NCI-H1105 (cell line): Measurements from ENCODE around the gene SCAI.
"Not testable (repeated sequence)": the region's sequence is repeated elsewhere in the genome, so short reads cannot be mapped to it uniquely, and the experiment has no call there.

Experiments used
- DNase-seq: peaks from one replicate; lab custom pipeline; 2025; lab: John Stamatoyannopoulos, UW

SCAI gene

DNA sequence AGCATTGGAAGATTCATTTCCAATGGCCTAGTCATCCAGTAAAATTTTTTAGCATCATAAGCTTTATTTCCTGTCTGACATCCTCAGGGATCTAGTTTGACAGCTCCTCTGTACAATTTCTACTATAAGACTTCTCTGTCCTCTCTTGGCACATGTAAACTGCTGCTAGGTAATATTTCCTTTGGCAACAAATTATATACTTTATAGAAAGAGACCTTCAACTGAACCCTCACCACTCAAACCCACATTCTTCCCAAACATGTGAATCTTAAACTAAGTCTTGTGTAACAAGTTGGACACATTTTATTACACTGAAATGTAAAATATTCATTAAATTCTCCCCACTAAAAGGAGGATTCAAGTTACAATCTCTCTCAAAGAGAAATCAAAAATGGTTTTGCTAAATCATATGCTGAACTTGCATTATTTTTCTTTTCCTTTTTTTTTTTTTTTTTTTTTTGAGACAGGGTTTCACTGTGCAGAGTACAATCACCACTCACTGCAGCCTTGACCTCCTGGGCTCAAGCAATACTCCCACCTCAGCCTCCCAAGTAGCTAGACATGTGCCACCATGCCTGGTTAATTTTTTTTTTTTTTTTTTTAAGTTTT, 36.9 kb downstream of the SCAI start:
- no peak for DNase-seq

- DNase-seq = no peak
Measured at GRCh38 chr9:125103770-125104460, 39.4 kb downstream of the SCAI start.

DNA sequence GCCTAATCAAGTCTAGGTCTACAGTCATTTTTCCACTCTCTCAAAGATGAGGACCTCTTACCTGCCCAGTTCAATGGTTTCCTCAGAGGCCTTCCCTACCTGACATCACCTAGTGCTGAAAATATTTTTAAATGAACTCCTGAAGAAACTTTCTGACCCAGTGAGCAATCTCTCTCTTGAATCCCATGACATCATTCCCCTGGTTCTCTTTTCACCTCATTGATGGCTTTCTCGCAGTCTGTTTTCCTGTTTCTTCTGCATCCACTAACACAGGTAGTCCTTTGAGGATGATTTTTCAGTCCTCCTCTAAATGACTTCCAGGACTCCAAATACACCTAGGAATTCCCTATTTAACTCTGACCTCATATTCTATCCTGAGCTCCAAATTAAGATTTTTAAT, 40.3 kb downstream of the SCAI start:
- no peak for DNase-seq

GRCh38 chr9:125100822-125101221, 42.5 kb downstream of the SCAI start:
- no peak for DNase-seq

DNA sequence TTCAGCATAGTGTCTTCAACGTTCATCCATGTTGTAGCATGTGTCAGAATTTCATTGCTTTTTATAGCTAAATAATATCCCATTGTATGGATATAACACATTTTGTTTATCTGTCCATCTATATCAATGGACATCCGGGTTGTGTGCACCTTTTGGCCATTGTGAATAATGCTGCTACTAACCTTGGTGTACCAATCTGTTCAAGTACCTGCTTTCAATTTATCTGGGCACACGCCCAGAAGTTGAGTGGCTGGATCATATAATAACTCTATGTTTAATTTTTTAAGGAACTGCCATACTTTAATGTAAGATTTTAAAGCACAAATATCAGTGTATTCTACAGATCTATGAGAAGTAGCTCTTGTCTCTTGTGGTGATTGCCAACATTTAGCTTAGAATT, 43.5 kb downstream of the SCAI start:
- peak; percentile 56 for DNase-seq

DNA sequence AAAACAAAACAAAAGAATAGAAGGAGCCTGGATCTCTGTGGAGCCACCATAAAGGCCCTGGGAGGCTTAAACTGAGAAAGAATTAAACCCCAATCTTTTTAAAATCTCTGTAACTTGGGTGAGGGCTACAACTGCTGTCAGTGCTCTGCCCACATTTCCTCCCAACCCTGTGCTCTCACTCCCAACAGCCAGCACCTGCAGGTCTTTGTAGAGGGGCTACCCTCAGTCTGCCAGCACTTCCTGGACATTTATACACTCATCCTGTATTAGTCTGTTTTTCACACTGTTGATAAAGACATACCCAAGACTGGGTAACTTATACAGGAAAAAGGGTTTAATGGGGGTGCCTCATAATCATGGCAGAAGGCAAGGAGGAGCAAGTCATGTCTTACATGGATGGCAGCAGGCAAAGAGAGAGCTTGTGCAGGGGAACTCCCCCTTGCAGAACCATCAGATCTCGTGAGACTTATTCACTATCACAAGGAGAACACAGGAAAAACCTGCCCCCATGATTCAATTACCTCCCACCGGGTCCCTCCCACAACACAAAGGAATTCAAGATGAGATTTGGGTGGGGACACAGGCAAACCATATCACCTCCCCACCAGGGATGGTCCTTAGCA, 47.4 kb downstream of the SCAI start:
- no peak for DNase-seq

DNA sequence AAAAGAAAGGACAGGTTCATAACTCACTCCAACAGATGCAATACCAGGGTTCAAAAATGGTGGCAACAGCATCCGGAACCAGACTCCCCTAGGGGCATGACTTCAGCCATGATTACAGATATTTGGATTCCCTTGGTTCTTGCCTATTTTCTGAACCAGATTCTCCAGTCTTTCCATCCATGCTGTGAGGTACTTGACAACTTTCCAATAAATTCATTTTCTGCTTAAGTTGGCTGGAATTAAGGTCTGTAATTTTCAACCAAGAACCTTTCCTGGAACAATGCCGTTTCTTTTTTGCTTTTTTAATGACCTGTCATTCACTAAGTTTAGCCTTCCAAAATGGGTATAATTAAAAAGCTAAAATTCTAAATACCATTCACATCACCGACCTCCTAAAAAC, 52.2 kb downstream of the SCAI start:
- no peak for DNase-seq

- no peak for DNase-seq
Measured at GRCh38 chr9:125089331-125089730, 54.0 kb downstream of the SCAI start.

DNA sequence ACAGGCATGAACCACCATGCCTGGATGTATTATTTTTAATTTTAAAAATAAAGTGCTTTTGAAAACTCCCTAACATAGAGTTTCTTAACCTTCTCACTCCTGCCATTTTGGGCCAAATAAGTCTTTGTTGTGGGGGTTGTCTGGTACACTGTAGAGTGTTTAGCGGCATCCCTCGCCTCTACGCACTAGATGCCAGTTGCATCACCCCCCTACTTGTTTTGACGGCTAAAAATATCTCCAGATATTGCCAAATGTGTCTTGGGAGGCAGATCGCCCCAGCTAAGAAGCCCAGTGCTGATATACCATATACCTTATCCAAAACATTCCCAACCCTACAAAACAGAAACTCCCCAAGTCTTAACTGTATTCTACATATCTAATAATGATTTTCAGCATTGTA, 54.6 kb downstream of the SCAI start:
- no peak for DNase-seq

DNA sequence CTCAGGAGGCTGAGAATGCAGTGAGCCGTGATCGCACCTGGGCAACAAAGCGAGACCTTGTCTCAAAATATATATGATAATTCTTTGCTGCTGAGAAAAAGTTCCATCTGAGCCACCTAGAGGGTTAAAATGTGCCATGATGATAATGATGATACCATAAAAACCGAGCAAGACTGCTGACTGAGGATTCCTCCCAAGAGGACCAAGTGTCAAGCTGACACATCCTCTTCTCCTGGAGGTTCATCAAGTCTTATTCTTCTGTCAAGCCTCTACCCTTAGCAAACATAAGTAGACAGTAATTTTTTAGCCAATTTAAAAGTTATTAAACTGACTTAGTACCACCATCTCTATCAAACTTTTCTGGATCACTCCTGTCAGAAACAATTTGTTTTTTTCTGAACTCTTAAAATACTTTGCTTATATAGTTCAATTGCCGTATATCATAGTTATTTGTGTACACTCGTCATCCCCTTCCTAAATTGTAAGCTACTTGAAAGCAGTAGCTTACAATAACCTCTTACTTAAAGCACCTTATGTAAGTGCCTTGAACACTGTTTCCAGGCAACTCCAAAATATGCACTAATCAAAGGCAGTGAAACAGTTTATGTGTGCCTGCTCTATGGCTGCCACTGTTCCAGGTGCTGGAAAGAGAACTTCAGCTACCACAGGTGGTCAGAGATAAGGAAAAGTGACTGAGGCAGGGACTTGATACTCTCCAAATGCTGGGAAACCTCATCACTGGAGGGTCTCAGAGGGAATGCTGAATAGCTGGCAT, 57.4 kb downstream of the SCAI start:
- DNase-seq = no peak

DNA sequence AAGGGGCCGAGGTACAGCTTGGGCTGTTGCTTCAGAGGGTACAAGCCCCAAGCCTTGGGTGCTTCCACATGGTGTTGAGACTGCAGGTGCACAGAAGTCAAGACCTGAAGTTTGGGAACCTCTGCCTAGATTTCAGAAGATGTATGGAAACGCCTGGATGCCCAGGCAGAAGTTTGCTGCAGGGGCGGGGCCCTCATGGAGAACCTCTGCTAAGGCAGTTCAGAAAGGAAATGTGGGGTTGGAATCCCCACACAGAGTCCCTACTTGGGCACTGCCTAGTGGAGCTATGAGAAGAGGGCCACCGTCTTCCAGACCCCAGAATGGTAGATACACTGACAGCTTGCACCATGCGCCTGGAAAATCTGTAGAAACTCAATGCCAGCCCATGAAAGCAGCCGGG, 61.1 kb downstream of the SCAI start:
- not testable (repeated sequence) for DNase-seq

DNA sequence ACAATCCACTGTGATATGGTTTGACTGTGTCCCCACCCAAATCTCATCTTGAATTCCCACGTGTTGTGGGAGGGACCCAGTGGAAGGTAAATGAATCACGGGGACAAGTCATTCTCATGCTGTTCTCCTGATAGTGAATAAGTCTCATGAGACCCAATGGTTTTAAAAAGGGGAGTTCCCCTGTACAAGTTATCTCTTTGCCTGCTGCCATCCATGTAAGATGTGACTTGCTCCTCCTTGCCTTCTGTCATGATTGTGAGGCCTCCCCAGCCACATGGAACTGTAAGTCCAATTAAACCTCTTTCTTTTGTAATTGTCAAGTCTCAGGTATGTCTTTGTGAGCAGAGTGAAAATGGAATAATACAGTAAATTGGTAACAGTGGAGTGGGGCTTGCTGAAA, 62.5 kb downstream of the SCAI start:
- DNase-seq = not testable (repeated sequence)

DNA sequence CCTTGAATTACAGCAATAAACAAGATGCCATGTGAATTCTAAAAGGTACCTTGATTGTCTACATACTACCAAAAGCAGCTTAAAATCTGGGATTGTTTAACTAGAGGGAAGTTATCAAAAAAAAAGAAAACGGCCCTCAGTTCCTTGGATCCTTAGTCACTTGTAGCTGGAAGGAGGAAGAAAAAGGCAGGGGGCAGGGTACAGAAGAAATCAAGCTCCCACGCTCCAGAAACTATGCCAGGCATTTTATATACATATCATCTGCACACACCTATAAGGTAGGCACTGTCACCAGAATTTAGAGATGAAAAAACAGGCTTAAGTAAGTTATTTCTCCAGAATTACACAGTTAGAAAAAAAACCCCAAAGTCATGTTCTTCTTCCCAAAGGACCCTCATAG, 63.4 kb downstream of the SCAI start:
- no peak for DNase-seq

GRCh38 chr9:125075997-125076396, 67.3 kb downstream of the SCAI start:
- no peak for DNase-seq

GRCh38 chr9:125074976-125075375, 68.4 kb downstream of the SCAI start:
- no peak for DNase-seq

- no peak for DNase-seq
Measured at GRCh38 chr9:125066839-125067619, 76.3 kb downstream of the SCAI start.

GRCh38 chr9:125061391-125061790, 81.9 kb downstream of the SCAI start:
- no peak for DNase-seq

DNA sequence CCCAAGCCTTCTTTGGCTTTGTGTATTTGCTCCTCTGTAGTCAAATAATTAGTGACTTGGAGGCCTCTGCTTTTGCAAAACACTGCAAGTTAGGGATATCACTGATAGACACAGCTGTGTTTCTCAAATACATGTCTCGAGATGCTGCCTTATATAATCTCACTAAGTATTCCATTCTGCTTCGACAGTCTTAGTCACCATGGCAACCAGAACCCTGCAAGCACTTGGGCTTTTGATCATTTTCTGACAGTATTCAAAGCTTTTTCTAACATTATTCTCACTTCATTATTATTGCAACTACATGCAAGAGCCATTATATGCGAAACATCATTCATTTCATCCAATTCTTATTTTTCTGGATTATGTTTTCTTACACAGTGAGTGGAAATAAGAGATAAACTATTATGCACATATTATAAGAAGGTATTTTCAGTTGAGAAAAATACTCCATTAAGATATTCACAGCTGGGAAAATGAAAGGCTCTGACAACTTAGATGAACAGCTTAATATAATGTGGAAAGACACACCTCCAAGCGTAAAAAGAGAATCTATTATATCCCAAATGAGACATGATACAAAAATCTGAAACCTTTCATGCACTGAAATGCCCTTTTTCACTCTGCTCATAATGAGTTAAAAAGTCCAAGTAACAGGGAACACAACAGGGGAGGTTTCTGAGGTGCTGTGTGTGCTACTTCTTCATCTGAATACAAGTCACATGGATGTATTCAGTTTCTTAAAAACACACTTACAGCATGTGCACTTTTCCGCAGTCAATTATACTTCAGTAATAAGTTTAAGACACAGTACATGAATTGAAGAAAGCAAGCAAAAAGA, 93.9 kb downstream of the SCAI start:
- no peak for DNase-seq

DNA sequence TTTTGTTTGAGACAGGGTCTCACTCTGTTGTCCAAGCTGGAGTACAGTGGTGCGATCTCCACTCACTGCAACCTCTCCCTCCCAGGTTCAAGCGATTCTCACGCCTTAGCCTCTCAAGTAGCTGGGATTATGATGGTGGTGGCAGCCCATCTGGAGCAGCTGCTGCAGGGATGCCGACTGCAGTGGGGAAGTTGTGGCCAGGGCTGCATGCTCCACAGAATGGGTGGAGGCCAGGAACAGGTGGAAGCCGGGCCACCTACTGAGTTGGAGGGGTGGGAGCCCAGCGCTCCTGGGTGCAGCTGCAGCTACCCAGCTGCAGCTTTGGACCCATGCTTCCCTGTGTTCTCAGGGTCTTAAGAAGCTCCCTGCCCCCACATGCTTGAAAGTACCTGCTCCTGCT, 99.7 kb downstream of the SCAI start:
- no peak for DNase-seq

- no peak for DNase-seq
Measured at GRCh38 chr9:125043148-125043547, 100.2 kb downstream of the SCAI start.

DNA sequence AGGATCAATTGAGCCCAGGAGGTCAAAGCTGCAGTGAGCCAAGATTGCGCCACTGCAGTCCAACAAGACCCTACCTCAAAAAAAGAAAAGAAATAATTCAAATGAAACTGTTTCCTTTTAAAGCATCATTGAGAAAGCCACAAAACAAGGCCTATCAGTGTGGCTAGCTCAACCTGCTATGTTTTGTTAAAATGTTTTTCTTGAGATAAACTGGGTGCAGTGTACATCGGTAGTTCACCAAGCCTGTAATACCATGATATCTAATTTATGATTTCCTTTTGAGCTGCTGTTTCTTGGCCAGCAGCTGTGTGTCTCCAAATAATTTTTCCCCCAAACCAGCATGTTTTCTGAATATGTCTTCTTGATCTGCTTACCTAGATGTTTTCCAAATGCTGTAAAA, 105.2 kb downstream of the SCAI start:
- no peak for DNase-seq
